ENCODE results near the gene ZFAND5.

Gene ZFAND5

GRCh38 chr9:72322678-72323077 lies 42.3 kb downstream of the ZFAND5 start:
- no peak for DNase-seq (ENCODE audit: low spot score)

GRCh38 chr9:72322259-72322658 lies 42.7 kb downstream of the ZFAND5 start:
- no peak for DNase-seq (ENCODE audit: low spot score)

- no peak for DNase-seq (ENCODE audit: low spot score)
Measured at GRCh38 chr9:72315510-72316311, 49.3 kb downstream of the ZFAND5 start.

GRCh38 chr9:72315089-72315509 lies 49.9 kb downstream of the ZFAND5 start:
- DNase-seq (ENCODE audit: low spot score), result no peak

- no peak for DNase-seq (ENCODE audit: low spot score)
Measured at GRCh38 chr9:72313507-72313906, 51.5 kb downstream of the ZFAND5 start.

GRCh38 chr9:72312386-72312987 lies 52.5 kb downstream of the ZFAND5 start:
- no peak for DNase-seq (ENCODE audit: low spot score)

- DNase-seq (ENCODE audit: low spot score), result no peak
Measured at GRCh38 chr9:72309364-72310133, 55.5 kb downstream of the ZFAND5 start.

GRCh38 chr9:72306761-72307160 lies 58.2 kb downstream of the ZFAND5 start:
- no peak for DNase-seq (ENCODE audit: low spot score)

- no peak for DNase-seq (ENCODE audit: low spot score)
Measured at GRCh38 chr9:72305707-72306106, 59.3 kb downstream of the ZFAND5 start.

GRCh38 chr9:72305102-72305546 lies 59.9 kb downstream of the ZFAND5 start:
- peak; percentile 50 for DNase-seq (ENCODE audit: low spot score)

GRCh38 chr9:72304538-72304937 lies 60.5 kb downstream of the ZFAND5 start:
- DNase-seq (ENCODE audit: low spot score), result no peak

Data from hematopoietic multipotent progenitor cell treated with erythropoietin and hydrocortisone succinate and interleukin-3 and kit ligand, for 17 days (in vitro differentiated cells).